COLO829 (cell line): ENCODE measurements around the gene RASA3.
"Not testable (repeated sequence)": the region's sequence is repeated elsewhere in the genome, so short reads cannot be mapped to it uniquely, and the experiment has no call there.

ENCODE experiments used
- DNase-seq: peaks from one replicate; pipeline ENCODE4 v3.0.0; 2012; ENCODE audit warnings: low spot score

The RASA3 gene

DNA sequence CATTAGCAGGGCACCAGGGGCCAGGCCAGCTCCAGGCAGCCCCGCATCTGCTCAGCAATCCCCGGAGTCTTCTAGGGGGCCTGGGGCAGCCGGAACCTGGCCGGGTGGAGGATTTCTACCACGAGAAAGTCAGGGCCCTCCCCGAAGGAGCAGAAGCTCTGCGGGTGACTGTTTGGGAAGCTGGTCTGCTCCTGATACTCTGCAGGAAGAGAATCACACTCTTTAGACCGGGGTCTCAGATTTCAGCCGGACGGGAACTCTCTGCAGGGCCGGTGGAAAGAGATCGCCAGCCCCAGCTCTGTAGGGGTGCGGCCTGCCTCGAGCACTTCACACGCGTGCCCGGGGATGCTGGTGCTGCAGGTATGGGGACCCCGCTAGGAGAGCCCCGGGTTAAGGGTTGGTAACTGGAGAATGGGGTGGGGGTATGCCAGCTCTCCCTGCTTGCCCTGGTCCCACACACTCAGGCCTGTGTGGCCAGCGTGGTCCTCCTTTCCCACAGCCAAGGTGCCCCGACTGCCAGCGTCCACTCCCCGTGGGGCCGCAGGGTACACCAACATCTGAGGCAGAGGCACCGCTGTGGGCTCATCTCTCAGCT, 20.1 kb downstream of the RASA3 start:
- no peak for DNase-seq

DNA sequence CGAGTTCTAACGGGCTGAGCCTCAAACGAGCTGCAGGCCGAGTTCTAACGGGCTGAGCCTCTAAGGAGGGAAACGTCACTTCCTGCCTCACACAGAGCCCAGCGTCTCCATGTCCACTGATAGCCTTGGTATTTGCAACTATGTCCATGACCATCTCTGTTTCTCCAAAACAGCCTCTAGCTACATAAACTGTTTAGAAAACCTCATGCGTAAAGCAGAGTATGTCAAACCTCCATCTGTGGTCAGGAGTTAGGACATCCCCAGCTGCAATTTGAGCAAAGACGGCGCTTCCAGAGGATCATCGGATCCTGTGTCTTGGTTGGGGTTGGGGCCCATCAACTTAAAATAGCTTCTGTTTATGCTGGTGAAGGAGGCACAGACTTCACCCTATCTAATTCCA, 20.8 kb downstream of the RASA3 start:
- DNase-seq, result no peak

DNA sequence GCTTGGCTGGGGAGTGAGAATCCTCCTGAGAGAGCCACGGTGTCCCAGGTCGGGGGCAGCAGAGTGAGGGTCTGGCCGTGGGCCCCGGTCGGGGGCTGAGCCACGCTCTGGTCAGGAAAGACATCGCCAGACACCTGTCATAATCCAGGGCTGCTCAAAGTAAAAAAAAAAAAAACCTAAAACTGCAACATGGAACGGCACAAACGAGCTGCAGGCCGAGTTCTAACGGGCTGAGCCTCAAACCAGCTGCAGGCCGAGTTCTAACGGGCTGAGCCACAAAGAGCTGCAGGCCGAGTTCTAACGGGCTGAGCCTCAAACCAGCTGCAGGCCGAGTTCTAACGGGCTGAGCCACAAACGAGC, 21.6 kb downstream of the RASA3 start:
- not testable (repeated sequence) for DNase-seq

DNA sequence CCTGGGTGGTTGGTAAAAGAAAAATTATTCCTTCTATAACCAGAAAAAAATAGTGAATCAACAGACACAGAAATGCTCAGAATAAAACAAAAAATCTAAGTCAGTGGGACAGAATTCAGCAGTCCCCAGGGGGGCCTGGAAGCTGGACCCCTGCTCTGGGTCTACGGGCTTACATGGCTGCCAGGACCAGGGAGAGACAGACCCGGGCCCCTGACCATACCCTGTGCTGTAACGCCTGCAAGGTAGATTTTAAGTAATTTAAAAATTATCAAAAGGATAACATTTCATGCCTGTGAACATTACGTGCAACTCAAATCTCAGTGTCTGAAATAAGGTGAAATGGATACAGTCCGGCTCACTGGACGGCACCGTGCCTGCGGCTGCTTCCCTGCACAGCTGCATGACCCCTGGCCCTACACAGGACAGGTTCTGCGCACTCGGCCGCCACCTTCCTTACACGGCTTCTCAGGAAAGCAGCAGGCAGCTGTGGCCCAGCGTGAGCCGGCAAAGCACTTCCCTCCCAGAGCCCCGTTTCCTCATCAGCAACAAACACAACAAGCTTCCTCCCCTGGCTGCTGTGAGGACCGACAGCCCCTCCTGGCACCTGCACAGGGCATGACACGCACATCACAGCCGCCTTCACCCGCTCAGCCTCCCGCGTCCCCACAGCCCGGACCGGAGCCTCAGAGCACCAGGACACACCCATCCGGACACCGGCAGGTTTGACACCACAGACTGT, 22.2 kb downstream of the RASA3 start:
- DNase-seq, result no peak

DNA sequence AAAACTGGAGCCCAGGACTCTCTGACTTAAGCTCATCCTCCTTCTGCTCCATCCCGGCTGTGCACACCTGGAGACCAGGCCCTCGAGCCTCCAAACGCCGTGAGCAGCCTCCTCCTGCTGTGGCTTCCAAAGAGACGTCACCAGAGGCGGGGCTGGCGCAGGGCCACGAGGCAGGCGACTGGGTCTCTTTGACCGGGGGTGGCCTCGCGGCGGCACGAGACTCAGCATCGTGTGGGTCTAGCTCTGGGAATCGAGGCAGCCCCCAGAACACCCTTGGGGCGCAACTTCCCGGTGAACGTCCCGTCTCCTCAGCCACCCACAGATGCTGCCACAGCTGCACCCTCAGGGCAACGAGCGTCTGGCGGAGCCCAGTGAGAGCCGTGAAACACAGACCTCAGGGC, 22.8 kb downstream of the RASA3 start:
- DNase-seq, result no peak

DNA sequence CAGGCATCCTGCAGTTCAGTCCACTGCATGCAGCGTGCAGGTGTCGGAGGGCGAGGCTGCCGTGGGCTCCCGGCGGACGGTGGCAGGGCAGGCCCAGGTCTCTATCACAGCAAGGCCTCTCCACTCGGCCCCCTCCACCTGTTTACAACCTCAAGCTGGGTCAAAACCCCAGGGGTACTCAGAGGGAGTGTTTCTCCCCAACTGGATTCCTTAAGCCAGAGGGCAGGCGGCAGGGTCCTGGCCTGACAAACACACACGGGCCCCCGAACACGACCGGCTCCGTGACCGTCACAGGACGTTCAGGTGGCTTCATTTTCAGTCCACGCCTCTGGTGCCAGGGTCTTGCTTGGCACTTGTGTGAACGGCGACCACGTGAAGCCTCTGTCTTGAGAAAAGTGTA, 23.5 kb downstream of the RASA3 start:
- DNase-seq, result no peak

DNA sequence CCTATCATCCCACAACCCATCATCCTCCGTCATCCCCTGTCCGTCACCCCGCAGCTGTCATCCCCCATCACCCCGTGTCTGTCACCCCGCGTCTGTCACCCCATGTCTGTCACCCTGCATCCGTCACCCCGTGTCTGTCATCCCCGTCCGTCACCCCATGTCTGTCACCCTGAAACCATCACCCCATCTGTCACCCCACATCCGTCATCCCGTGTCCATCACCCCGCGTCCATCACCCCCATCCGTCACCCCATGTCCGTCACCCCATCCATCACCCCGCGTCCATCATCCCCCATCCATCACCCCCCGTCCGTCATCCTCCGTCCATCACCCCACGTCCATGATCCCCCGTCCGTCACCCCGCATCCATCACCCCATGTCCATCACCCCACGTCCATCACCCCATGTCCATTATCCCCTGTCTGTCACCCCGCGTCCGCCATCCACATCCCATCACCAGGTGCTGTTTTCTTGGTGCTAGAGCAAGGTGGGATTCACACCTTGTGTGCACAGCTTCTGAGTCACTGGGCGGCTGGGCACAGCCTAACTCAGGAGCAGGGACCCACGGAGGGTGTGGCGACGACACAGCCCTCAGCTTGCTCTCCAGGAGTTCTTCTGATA, 24.2 kb downstream of the RASA3 start:
- no peak for DNase-seq

DNA sequence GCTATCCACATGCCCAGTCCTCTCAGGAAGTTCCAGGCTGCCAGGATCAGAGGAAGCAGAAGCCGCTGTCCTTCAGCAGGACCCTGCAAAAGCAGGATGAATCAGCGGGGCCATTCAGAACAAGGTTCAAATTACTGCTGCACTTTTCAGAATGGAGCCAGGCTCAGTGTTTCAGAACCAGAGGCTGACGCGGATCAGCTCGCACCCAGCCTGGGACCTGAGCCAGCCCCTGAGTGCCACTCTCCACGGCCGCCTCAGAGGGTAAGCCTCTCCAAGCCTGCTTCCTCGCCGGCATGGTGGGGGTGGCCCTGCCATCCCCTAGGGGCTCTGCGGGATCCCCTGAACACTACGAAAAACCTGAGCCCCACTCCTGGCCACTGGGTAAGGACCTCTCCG, 24.7 kb downstream of the RASA3 start:
- DNase-seq, result no peak

DNA sequence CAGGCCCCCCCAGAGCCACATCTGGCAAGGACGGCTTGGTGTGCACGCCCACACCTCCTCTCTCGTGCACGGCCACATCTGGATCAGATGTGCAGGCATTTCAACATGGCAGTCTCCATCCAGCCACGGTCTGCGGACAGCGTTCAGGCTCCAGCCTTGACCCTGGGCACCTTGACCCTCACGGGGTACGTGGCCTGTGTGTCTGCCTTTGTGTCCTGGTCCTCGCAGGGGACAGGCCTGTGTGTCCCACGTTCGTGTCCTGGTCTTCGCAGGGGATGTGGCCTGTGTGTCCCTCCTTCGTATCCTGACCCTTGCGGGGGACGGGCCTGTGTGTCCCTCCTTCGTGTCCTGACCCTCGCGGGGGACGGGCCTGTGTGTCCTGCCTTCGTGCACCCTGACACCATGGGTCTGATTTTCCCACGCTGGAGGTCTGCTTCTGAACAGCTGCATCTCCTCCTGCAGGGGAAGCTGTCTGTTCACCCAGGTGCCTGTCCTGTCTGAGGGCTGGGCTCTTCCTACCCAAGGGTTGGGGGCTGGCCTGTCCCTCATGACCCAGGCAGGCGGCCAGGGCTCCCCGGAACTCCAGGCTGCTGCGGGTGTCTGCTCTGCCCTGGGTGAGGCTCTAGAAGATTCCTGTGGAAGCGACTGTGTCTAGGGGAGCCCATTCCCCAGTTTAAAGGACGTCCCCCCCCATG, 25.3 kb downstream of the RASA3 start:
- DNase-seq, result no peak

DNA sequence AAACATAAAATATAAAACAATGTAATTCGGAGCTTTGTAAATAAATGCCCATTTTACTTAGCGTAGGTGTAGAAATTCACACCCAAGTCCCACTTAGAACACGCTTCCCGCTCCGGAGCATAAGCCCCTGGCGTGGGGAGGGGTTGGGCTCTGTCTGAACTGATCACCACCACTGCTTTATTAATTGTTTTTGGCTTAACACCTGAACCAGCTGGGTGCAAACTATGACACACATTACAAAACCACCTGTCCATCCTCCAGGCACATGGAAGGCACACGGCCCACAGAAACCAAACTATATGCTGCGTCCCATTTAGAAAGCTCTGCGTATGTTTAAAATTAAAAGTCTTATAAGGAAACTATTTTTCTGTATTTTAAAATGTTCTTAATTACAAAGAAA, 25.9 kb downstream of the RASA3 start:
- no peak for DNase-seq

DNA sequence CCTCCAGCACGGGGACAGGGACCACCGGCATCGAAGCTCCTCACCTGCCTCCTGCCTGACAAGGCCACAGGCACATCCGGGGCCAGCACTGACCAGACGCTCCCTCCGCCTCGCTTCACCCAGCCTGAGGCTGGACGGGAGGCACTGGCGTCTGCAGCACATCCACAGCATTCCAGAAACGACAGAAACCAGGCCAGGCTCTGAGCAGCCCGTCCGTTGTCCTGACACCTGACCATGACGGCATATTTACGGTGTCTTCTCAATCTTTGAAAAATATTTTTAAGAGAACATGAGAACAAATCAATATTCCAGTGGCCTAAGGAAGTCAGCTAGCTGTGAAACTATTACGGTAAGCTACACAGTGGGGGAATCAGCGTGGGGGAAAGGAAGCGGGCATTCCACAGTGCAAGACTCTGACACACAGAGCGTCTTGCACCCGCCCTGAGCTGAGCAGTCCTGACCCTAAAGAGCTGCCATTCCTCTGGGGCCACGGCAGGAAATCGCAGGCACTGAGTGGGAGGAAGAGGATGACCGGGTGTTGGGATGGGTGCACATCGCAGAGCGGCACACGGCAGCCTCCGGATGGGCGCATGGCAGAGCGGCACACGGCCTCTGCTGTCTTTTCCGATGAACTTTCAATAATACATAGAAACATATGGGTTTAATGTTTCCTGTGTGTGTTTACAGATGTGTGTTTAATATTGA, 26.8 kb downstream of the RASA3 start:
- no peak for DNase-seq

DNA sequence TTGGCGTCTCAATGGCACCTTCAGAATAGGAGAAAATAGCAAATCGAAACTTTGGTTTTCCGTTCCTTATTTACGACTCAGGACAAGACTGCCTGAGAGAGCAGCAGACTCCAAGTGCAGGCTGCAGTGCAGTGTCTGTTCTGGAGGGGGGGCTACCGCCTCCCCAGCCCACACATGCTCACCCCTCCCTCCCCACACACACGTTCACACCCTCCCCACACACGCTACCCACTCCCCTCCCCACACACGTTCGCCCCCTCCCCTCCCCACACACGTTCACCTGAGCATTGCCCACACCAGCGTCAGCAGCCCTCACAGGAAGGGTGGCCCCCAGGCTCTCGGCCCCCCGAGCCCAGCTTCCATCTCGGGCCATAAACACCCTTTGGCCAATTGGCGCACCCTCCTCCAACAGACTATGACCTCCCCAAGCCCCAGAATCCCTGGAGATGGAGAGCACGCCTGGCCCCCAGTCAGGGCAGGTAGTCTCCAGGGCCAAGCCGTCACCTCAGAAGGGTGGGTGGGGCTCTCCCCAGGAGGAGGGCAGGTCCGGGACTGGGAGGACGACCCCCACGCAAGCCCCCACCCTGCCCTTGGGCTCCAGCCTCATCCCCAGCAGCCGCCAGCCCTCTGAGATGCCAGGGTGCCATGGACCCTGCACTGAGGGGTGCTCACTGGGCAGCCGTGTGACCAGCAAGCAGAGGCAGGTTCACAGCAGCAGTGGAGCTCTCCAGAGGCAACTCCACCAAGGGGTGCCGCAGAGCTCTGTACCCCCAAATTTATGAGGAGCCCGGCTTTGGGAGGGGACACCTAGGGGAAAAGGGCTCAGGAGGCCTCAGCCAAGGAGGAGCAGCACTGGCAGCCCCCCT, 27.5 kb downstream of the RASA3 start:
- no peak for DNase-seq

DNA sequence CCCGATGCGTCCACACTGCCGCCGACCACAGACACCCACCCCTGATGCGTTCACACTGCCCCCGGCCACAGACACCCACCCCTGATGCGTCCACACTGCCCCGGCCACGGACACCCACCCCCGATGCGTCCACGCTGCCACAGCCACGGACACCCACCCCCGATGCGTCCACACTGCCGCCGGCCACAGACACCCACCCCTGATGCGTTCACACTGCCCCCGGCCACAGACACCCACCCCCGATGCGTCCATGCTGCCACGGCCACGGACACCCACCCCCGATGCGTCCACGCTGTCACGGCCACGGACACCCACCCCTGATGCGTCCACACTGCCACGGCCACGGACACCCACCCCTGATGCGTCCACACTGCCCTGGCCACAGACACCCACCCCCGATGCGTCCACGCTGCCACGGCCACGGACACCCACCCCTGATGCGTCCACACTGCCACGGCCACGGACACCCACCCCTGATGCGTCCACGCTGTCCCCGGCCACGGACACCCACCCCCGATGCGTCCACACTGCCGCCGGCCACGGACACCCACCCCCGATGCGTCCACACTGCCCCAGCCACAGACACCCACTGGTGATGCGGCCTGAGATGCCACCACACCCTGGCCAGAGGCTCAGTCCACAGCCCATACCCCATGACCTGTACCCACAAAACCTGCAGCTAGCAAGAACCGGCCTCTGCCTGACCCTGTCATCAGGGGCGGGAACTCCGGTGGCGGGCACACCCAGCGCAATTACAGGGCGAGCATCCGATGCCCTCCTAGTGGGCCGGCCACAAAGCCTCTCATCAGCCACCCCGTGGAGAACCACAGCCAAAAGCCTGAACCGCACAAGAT, 28.4 kb downstream of the RASA3 start:
- DNase-seq, result no peak

DNA sequence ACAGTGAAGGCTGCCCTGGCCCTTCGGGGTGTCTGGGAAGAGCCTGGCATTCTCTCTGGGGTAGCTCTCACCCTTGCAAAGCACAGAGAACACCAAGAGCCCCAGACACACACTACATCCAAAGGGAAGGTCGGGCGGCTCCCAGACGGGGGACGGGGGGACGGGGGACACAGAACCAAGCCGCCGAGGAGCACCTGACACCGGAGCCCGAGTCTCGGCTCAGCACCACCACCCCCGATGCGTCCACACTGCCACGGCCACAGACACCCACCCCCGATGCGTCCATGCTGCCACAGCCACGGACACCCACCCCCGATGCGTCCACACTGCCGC, 29.2 kb downstream of the RASA3 start:
- not testable (repeated sequence) for DNase-seq

DNA sequence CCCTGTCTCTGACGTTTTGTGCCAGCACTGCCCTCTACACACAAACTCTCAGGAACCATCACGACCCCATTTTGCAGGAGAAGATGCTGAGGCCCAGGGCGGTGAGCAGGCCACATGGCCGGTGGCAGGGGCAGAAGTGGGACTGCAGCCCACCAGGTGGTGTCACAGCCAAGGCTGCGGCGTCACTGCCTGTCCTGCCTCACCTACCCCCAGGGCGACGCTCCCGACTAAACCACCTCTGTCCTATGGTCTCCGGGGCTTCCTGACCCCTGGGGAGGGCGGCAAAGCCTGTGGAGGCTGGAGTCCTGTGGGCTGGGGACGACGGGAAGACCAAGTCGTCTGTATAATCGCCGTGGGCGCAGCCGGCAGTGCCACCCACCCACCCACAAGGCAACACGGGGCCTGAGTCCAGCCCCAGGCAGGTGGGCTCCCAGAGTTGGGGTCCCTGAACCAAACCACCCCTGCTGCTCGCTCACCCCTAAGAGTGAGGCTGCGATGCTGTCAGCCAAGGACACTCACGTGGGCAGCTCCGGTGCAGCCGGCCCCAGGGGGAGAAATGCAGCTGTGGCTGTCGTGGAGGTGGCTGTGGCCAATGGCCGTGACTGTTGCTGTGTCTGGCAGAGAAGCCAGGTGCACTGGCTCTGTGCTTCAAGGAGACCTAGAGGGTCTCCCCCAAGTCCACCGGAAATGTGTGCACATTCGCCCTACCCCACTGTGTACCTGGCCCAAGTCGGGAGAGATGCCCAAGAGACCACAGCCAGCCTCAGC, 29.7 kb downstream of the RASA3 start:
- no peak for DNase-seq

DNA sequence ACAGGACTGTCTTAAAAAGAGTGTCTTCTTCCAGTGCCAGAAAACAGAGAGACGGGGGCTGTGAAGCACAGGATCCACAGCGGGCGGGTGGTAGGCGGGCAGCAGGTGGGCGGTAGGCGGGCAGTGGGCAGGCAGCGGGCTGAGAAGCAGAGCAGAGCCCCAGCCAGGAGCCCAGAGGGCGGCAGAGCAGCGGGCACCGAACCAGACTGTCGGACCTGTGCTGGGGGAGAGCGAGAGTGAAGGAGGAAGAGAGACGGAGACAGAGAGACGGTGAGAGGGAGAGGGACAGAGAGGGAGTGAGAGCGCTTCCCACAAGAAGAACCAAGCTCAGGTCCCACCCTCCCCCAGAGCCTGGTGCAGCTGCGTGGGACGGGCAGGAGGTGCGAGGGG, 30.3 kb downstream of the RASA3 start:
- no peak for DNase-seq

DNA sequence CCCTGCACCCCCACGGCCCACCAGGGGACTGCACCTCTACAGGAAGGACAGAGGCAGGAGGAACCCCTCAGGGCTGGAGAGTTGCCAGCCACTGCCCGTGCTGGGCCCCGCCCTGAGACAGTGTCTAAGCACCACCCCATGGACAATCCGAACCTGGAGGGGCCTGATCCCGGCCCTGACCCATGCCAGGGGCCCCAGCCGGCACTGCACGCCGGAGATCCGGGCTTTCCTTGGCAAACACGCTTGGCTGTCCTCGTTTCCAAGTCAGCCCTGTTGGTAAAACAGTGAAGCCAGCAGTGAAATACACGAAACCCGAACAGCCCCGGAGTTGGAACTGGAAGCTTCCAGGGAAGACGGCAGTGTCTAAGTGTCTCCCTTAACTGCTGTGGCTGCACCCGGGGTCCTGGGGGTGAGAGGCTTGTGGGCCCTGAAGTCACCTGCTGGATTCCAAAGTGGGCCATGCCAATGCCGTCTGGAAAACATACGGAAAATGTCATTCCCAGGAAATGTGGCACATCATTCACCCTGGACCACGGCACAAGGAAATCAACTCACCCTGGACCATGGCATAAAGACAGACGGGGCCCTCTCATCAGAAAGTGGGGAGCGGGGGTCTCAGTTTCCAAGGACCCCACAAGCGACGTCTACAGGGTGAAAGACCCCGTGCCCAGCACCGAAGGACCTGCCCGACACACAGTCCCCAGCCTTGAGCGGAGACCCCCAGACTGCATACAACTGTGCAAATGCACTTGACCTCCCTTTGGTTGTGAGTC, 30.9 kb downstream of the RASA3 start:
- DNase-seq, result no peak

DNA sequence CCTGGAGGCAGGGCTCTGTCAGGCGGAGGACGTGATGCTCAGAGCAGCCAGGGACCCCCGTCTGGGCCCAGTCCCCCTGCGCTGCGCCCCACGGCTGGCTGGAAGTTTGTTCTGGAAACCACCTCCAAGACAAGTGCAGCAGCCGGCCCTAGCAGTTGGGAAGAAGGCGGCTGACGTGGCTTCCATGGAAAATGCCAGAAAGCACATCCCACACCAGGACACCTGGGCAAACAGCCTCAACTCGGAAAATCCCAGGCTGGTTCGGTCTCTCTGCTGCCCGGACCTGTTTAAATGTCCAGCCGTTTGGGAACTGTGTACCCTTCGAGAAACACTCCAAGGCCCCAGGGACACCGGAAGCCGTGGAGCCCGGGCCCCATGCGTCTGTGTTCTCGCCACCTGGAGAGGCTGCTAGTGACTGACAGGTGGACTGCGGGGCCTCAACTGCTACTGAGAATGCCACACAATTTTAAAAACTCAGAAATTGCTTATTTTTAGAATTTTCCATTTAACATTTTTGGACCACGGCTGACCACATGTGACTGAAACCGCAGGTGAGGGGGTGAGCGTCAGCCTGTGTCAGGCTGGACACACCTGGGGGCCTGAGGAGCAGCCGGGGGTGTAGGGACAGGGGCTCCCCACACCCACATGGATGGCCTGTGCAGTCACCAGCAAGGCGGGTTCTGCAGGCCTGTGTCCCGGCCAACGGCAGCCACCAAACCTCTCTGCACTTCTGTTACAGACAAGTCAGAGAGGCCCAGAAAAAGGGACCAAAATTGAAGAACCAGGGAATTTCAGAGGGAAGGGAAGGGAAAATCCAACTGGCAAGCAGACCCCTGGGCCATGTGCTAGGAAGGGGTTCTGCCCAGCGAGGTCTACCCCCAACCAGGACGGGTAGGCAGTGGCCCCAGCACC, 31.7 kb downstream of the RASA3 start:
- DNase-seq, result no peak
